GM23248 (cell line): ENCODE results near the gene EHBP1L1. TPM values are rescaled to one million over a fixed set of nuclear protein-coding genes. Genes with fewer than 3 reads are reported as not detected.

Experiments
- DNase-seq: peaks from one replicate; pipeline ENCODE4 v3.0.0-alpha.2; 2015
- H2AFZ ChIP-seq: fragments of 200-600 bp; sonication (generic); 2 replicates; pipeline ENCODE4 v1.6.1; 2016; ENCODE audit warnings: antibody characterized with exemption
- H3F3A ChIP-seq: fragments of 200-600 bp; sonication (generic); 2 replicates; pipeline ENCODE4 v1.6.1; 2016; ENCODE audit warnings: mild to moderate bottlenecking, antibody characterized with exemption, mixed run types; ENCODE audit not compliant: insufficient read depth
- H3K27ac ChIP-seq: fragments of 200-600 bp; sonication (generic); 2 replicates; pipeline ENCODE4 v1.5.1; 2016; ENCODE audit warnings: mild to moderate bottlenecking
- H3K27me3 ChIP-seq: fragments of 200-600 bp; sonication (generic); replicated peaks from 2 replicates; pipeline ENCODE4 v1.6.1; 2016; ENCODE audit warnings: mild to moderate bottlenecking; ENCODE audit not compliant: insufficient read depth
- H3K36me3 ChIP-seq: fragments of 200-600 bp; sonication (generic); 2 replicates; pipeline ENCODE4 v1.6.1; 2016; ENCODE audit warnings: low read depth, mild to moderate bottlenecking
- H3K4me1 ChIP-seq: fragments of 200-600 bp; sonication (generic); 2 replicates; pipeline ENCODE4 v1.6.1; 2016; ENCODE audit warnings: mild to moderate bottlenecking; ENCODE audit not compliant: insufficient read depth
- H3K4me2 ChIP-seq: fragments of 200-600 bp; sonication (generic); one replicate; pipeline ENCODE4 v1.6.1; 2016; ENCODE audit warnings: mild to moderate bottlenecking; ENCODE audit not compliant: unreplicated experiment
- H3K4me3 ChIP-seq: fragments of 200-600 bp; sonication (generic); 2 replicates; pipeline ENCODE4 v1.5.1; 2016; ENCODE audit warnings: mild to moderate bottlenecking
- H3K79me2 ChIP-seq: fragments of 200-600 bp; sonication (generic); 2 replicates; pipeline ENCODE4 v1.6.1; 2016; ENCODE audit warnings: mild to moderate bottlenecking; ENCODE audit not compliant: insufficient read depth
- H3K9ac ChIP-seq: fragments of 200-600 bp; sonication (generic); 2 replicates; pipeline ENCODE4 v1.6.1; 2016; ENCODE audit warnings: mild to moderate bottlenecking
- H3K9me2 ChIP-seq: fragments of 200-600 bp; sonication (generic); 2 replicates; pipeline ENCODE4 v1.6.1; 2016; ENCODE audit warnings: mixed run types, mild to moderate bottlenecking, moderate library complexity; ENCODE audit not compliant: insufficient read depth
- H3K9me3 ChIP-seq: fragments of 200-600 bp; sonication (generic); one replicate; pipeline ENCODE4 v1.6.1; 2017; ENCODE audit warnings: low read depth
- H4K20me1 ChIP-seq: fragments of 200-600 bp; sonication (generic); 2 replicates; pipeline ENCODE4 v1.6.0; 2016; ENCODE audit not compliant: insufficient read depth
- EZH2 ChIP-seq: fragments of 200-600 bp; sonication (generic); IDR thresholded peaks from 2 replicates; pipeline ENCODE4 v1.6.1; 2018; ENCODE audit warnings: antibody characterized with exemption, mild to moderate bottlenecking; ENCODE audit not compliant: insufficient read depth, poor library complexity, severe bottlenecking
- EZH2phosphoT487 ChIP-seq: fragments of 200-600 bp; sonication (generic); IDR thresholded peaks from 2 replicates; pipeline ENCODE4 v1.6.1; 2018; ENCODE audit warnings: antibody characterized with exemption, moderate library complexity, mild to moderate bottlenecking, low read depth; ENCODE audit not compliant: insufficient read depth
- WGBS, 2 experiments: methylation state at CpG; one replicate each; pipeline ENCODE4 v1.1.6; 2015 to 2017; ENCODE audit warnings: low lambda C conversion rate in 2 of 2, low coverage in 1 of 2; ENCODE audit errors: missing lambda C conversion rate in 2 of 2; 5-methylcytosine and 5-hydroxymethylcytosine counted together
- in situ Hi-C: fragments of 300-500 bp; cut with MboI; formaldehyde crosslinking; loops from 2 replicates; pipeline ENCODE4 v1.15.0; 2020
- polyA plus RNA-seq: library from polyadenylated mRNA; unstranded; fragments of >200 nt; fragmentation: Nextera tagmentation; extraction: Ambion mirVana; gene quantifications from 2 replicates; pipeline ENCODE4 v1.2.1, GENCODE V29; 2016
- total RNA-seq: library from RNA; depleted of rRNA; stranded (reverse); fragments of >200 nt; shearing (Covaris generic); gene quantifications from 2 replicates; pipeline ENCODE4 v1.2.3, GENCODE V29; 2014

EHBP1L1 gene
- total and polyA plus RNA-seq, 2 experiments from 2014 or later = 11.5 to 85.5 TPM

GRCh38 chr11:65634440-65634839, 58.6 kb downstream of the EHBP1L1 start:
- H4K20me1 ChIP-seq = no peaks in the 10 kb centered on the region
- H3K36me3 ChIP-seq = peaks cover 2% of the 10 kb centered on the region; the same call in 1 of the 2 replicates
- H3K27me3 ChIP-seq = no peaks in the 10 kb centered on the region
- no peak for DNase-seq
- no peak overlapping the region for H3K27ac ChIP-seq
- TF ChIP-seq EZH2phosphoT487 = no peak
- TF ChIP-seq EZH2 = no peak
- no peak overlapping the region for H3K4me2 ChIP-seq
- H3K79me2 ChIP-seq = no peaks in the 10 kb centered on the region
- no peaks in the 10 kb centered on the region for H3K9me2 ChIP-seq
- H3K4me3 ChIP-seq = no peak overlapping the region
- no peaks in the 10 kb centered on the region for H3K4me1 ChIP-seq
- in situ Hi-C loops = no loop called here
- 89 to 90% methylated on average over 11 of the region's 11 CpGs for WGBS, 2 experiments
- peaks cover 10% of the 10 kb centered on the region for H3F3A ChIP-seq
- H3K9ac ChIP-seq = no peak overlapping the region
- H2AFZ ChIP-seq = no peak overlapping the region
- H3K9me3 ChIP-seq = no peaks in the 10 kb centered on the region

GRCh38 chr11:65634905-65635731, 59.3 kb downstream of the EHBP1L1 start:
- Histone ChIP-seq H3K27ac (no peak overlapping the region), H3K4me1 (no peaks in the 10 kb centered on the region), H4K20me1 (no peaks in the 10 kb centered on the region), H3K9me3 (no peaks in the 10 kb centered on the region), H3K4me3 (no peak overlapping the region), H3F3A (peaks cover 10% of the 10 kb centered on the region), H3K36me3 (peaks cover 2% of the 10 kb centered on the region; the same call in 1 of the 2 replicates), H2AFZ (no peak overlapping the region), H3K9ac (no peak overlapping the region), H3K79me2 (no peaks in the 10 kb centered on the region), H3K9me2 (no peaks in the 10 kb centered on the region), H3K27me3 (no peaks in the 10 kb centered on the region), H3K4me2 (no peak overlapping the region)
- WGBS, 2 experiments = 93 to 95% methylated on average over 39 to 46 of the region's 46 CpGs
- in situ Hi-C loops = no loop called here
- TF ChIP-seq EZH2 = no peak
- no peak for TF ChIP-seq EZH2phosphoT487
- DNase-seq = no peak

- no peak overlapping the region for H3K9ac ChIP-seq
- TF ChIP-seq EZH2 = no peak
- no peak for TF ChIP-seq EZH2phosphoT487
- H3K4me2 ChIP-seq = no peak overlapping the region
- H3K4me1 ChIP-seq = no peaks in the 10 kb centered on the region
- no peaks in the 10 kb centered on the region for H4K20me1 ChIP-seq
- no peak for DNase-seq
- H3K9me3 ChIP-seq = no peaks in the 10 kb centered on the region
- peaks cover 2% of the 10 kb centered on the region; the same call in 1 of the 2 replicates for H3K36me3 ChIP-seq
- H2AFZ ChIP-seq = no peak overlapping the region
- H3F3A ChIP-seq = peaks cover 10% of the 10 kb centered on the region
- no peak overlapping the region for H3K4me3 ChIP-seq
- in situ Hi-C loops = no loop called here
- H3K79me2 ChIP-seq = no peaks in the 10 kb centered on the region
- H3K9me2 ChIP-seq = no peaks in the 10 kb centered on the region
- H3K27ac ChIP-seq = no peak overlapping the region
- H3K27me3 ChIP-seq = no peaks in the 10 kb centered on the region
- WGBS, 2 experiments = 88 to 91% methylated on average over 25 to 28 of the region's 28 CpGs
Observed at GRCh38 chr11:65636108-65637031, 60.5 kb downstream of the EHBP1L1 start.

GRCh38 chr11:65637032-65637557, 61.2 kb downstream of the EHBP1L1 start:
- 94 to 100% methylated on average over 3 of the region's 3 CpGs for WGBS, 2 experiments
- Histone ChIP-seq H3K36me3 (peaks cover 2% of the 10 kb centered on the region; the same call in 1 of the 2 replicates), H4K20me1 (no peaks in the 10 kb centered on the region), H3K27me3 (no peaks in the 10 kb centered on the region), H3K79me2 (no peaks in the 10 kb centered on the region), H3K27ac (no peak overlapping the region), H3K4me3 (no peak overlapping the region), H2AFZ (no peak overlapping the region), H3F3A (peaks cover 10% of the 10 kb centered on the region), H3K4me2 (no peak overlapping the region), H3K4me1 (no peaks in the 10 kb centered on the region), H3K9ac (no peak overlapping the region), H3K9me2 (no peaks in the 10 kb centered on the region), H3K9me3 (no peaks in the 10 kb centered on the region)
- TF ChIP-seq EZH2phosphoT487 = no peak
- TF ChIP-seq EZH2 = no peak
- no peak for DNase-seq
- in situ Hi-C loops = no loop called here
